ENCODE measurements around the gene SPAG16. TPM values are rescaled to one million over a fixed set of nuclear protein-coding genes. Genes with fewer than 3 reads are reported as not detected.
A peak's percentile ranks its signal among the peaks of the same experiment; 100 is the strongest.

The SPAG16 gene
- total RNA-seq, 1 experiment from 2014 or later: 16.0 TPM

- TF ChIP-seq ZBTB43 (CRISPR knock-in tag; IDR thresholded peaks at IDR 0.05) (peak; percentile 81; the same call in 1 of the 2 replicates), NFATC4 (CRISPR knock-in tag; IDR thresholded peaks at IDR 0.05) (no peak), ARID4B (CRISPR knock-in tag; IDR thresholded peaks at IDR 0.05; ENCODE audit: borderline replicate concordance) (peak; percentile 84; the same call in 1 of the 2 replicates), ZNF416 (CRISPR knock-in tag; IDR thresholded peaks at IDR 0.05) (no peak), NR3C1 (CRISPR knock-in tag; conservative IDR thresholded peaks at IDR 0.05; ENCODE audit: low read depth) (no peak), HMGXB4 (CRISPR knock-in tag; IDR thresholded peaks at IDR 0.05) (0 out of 2 replicates have a peak, but pooled peaks have one; percentile 35), ATF6 (CRISPR knock-in tag; IDR thresholded peaks at IDR 0.05) (no peak), ZBTB21 (CRISPR knock-in tag; IDR thresholded peaks at IDR 0.05; ENCODE audit: borderline replicate concordance) (peak; percentile 76; the same call in 1 of the 2 replicates), GRHL2 (CRISPR knock-in tag; IDR thresholded peaks at IDR 0.05; ENCODE audit: insufficient replicate concordance, severe bottlenecking) (no peak), PREB (CRISPR knock-in tag; IDR thresholded peaks at IDR 0.05; ENCODE audit: borderline replicate concordance) (no peak), IRF1 (CRISPR knock-in tag; IDR thresholded peaks at IDR 0.05) (no peak), USF2 (CRISPR knock-in tag; IDR thresholded peaks at IDR 0.05) (0 out of 2 replicates have a peak, but pooled peaks have one; percentile 24), ATF2 (CRISPR knock-in tag; IDR thresholded peaks at IDR 0.05; ENCODE audit: borderline replicate concordance, low read depth) (no peak), PRDM15 (CRISPR knock-in tag; IDR thresholded peaks at IDR 0.05) (no peak), ZNF512 (CRISPR knock-in tag; IDR thresholded peaks at IDR 0.05; ENCODE audit: borderline replicate concordance) (no peak), TEAD1 (CRISPR knock-in tag; IDR thresholded peaks at IDR 0.05) (peak; percentile 96)
These were observed 1126.8 kb downstream of the SPAG16 start, which contains the start of gene VWC2L (continued) for GRCh38 chr2:214410918-214411554.
